K562 (cell line): ENCODE measurements around the gene BEX3. TPM values are rescaled to one million over a fixed set of nuclear protein-coding genes. Genes with fewer than 3 reads are reported as not detected.

Source experiments
- BRCA1 ChIP-seq, 2 experiments: fragments of 450-650 bp in 1 of 2; sonication (generic) in 1 of 2; formaldehyde crosslinking in 1 of 2; IDR thresholded peaks; 2 replicates each; pipeline versions ENCODE4 v1.5.0 to v1.6.1; 2017 to 2020; ENCODE audit warnings: mild to moderate bottlenecking in 1 of 2, missing genetic modification reagents in 1 of 2
- E2F6 ChIP-seq, 2 experiments: IDR thresholded peaks; 2 replicates each; pipeline ENCODE4 v1.6.1; 2011; ENCODE audit warnings: borderline replicate concordance in 1 of 2, control low read depth in 1 of 2, low read depth in 1 of 2, low read length in 1 of 2, mild to moderate bottlenecking in 1 of 2, mixed read lengths in 1 of 2, moderate library complexity in 1 of 2; ENCODE audit not compliant: insufficient read depth in 1 of 2, insufficient read length in 1 of 2, poor library complexity in 1 of 2, severe bottlenecking in 1 of 2; ENCODE audit errors: extremely low read depth in 1 of 2
- POLR2G ChIP-seq: fragments of 200-400 bp; formaldehyde crosslinking; IDR thresholded peaks from 2 replicates; pipeline ENCODE4 v1.6.1; 2017; ENCODE audit warnings: low read depth, mild to moderate bottlenecking, antibody characterized with exemption, low read length, moderate library complexity
- POLR3A ChIP-seq: IDR thresholded peaks from 2 replicates; pipeline ENCODE4 v1.6.1; 2011; ENCODE audit warnings: borderline replicate concordance, mild to moderate bottlenecking, moderate library complexity; ENCODE audit not compliant: insufficient read length, insufficient read depth; ENCODE audit errors: extremely low read depth
- RBFOX2 ChIP-seq: fragments of 200-400 bp; formaldehyde crosslinking; IDR thresholded peaks from 2 replicates; pipeline ENCODE4 v1.6.1; 2017; ENCODE audit warnings: low read depth, mild to moderate bottlenecking, low read length, moderate library complexity
- TBP ChIP-seq: optimal IDR thresholded peaks from 2 replicates; pipeline ENCODE3; 2011; ENCODE audit warnings: low read depth, low read length, improper control_type of control experiment
- polyA plus RNA-seq, 8 experiments: library from polyadenylated mRNA; depleted of rRNA in 4 of 8; stranded (reverse) in 5 of 8; unstranded in 3 of 8; fragments of >200 nt; fragmentation: Nextera tagmentation in 2 of 8; fragmentation: Illumina TruSeq in 1 of 8; extraction: Ambion mirVana in 2 of 8; extraction: Trizol in 1 of 8; gene quantifications; 2 replicates each; pipeline versions ENCODE4 v1.2.1 to v1.2.3, GENCODE V29; 2011 to 2014; ENCODE audit warnings: inconsistent platforms in 1 of 8, missing spikeins in 1 of 8
- total RNA-seq, 7 experiments: library from RNA; depleted of rRNA in 6 of 7; stranded (reverse); fragments of >200 nt in 6 of 7; fragmentation: Illumina TruSeq in 2 of 7; extraction: Trizol in 2 of 7; gene quantifications; 2 replicates each; pipeline versions ENCODE4 v1.2.1 to v1.2.3, GENCODE V29; 2011 to 2021; ENCODE audit warnings: low replicate concordance in 1 of 7
- TF ChIP-seq, protein P1 (sequence below): fragments of 450-650 bp; IDR thresholded peaks from 2 replicates; pipeline ENCODE4 v1.6.1; 2016
- TF ChIP-seq, protein P2 (sequence below): fragments of 250-450 bp; sonication (Bioruptor Pico); IDR thresholded peaks from 2 replicates; pipeline ENCODE4 v1.5.1; 2021; ENCODE audit warnings: mild to moderate bottlenecking
- TF ChIP-seq, protein P3 (sequence below): sonication (generic); formaldehyde crosslinking; IDR thresholded peaks from 2 replicates; pipeline ENCODE4 v1.9.0; 2022; ENCODE audit warnings: mild to moderate bottlenecking, missing genetic modification reagents

Gene BEX3
- total and polyA plus RNA-seq, 9 of the 15 experiments (the other 6 are each of a cell fraction or from before 2014, with no cell fraction given) = 0.21 to 0.47 TPM; not detected in 7

DNA sequence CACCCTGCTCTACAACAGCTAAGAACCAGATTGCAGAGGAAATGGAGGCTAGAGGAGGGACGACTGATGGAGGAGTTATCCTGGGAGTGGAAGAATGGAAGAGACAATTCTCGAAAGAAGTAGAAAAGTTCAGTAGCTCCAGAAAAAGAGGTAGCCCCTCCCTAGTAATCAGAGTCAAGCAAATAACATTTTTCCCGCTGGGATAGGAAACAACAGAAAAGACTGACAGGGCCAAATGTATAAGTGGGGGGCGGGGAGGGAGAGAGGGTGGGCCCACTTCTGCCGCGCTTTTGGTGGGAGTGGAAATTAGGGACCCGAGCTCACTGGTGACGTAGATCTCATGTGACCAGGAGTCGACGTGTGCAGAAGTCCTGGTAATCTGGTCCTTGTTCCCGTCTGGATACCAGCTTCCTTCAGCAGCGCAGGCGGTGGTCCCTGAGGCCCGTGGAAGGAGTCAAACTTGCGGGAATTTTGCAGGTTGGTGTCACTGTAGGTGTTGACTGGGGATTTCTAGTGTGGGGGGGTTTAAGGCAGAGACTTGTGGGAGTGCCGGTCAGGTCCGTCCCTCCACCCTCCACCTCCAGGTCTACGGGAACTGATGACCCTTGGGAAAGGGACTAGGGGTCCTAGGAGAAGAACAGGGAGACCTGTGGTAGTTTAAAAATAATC, 20.1 kb upstream of the BEX3 start, which contains the start of gene TCEAL9 (continued):
- TF ChIP-seq, protein P1, sequence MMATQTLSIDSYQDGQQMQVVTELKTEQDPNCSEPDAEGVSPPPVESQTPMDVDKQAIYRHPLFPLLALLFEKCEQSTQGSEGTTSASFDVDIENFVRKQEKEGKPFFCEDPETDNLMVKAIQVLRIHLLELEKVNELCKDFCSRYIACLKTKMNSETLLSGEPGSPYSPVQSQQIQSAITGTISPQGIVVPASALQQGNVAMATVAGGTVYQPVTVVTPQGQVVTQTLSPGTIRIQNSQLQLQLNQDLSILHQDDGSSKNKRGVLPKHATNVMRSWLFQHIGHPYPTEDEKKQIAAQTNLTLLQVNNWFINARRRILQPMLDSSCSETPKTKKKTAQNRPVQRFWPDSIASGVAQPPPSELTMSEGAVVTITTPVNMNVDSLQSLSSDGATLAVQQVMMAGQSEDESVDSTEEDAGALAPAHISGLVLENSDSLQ = peak; percentile 66
- TF ChIP-seq BRCA1 (IDR thresholded peaks at IDR 0.05) (no peak), BRCA1 (CRISPR knock-in tag; IDR thresholded peaks at IDR 0.05) (no peak), POLR2G (no peak), RBFOX2 (peak; percentile 49; the same call in 1 of the 2 replicates), E2F6 (IDR thresholded peaks at IDR 0.05; ENCODE audit: borderline replicate concordance in 1 of 2, extremely low read depth in 1 of 2, insufficient read depth in 1 of 2, insufficient read length in 1 of 2, low read depth in 1 of 2, low read length in 1 of 2, poor library complexity in 1 of 2, severe bottlenecking in 1 of 2) (peak; percentile 30 to 35), TBP (peak; percentile 32), POLR3A (no peak)
- TF ChIP-seq, protein P2, sequence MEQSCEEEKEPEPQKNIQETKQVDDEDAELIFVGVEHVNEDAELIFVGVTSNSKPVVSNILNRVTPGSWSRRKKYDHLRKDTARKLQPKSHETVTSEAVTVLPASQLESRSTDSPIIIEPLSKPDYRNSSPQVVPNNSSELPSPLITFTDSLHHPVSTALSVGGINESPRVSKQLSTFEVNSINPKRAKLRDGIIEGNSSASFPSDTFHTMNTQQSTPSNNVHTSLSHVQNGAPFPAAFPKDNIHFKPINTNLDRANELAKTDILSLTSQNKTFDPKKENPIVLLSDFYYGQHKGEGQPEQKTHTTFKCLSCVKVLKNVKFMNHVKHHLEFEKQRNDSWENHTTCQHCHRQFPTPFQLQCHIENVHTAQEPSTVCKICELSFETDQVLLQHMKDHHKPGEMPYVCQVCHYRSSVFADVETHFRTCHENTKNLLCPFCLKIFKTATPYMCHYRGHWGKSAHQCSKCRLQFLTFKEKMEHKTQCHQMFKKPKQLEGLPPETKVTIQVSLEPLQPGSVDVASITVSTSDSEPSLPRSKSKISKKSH (CRISPR knock-in tag) = no peak
- TF ChIP-seq, protein P3, sequence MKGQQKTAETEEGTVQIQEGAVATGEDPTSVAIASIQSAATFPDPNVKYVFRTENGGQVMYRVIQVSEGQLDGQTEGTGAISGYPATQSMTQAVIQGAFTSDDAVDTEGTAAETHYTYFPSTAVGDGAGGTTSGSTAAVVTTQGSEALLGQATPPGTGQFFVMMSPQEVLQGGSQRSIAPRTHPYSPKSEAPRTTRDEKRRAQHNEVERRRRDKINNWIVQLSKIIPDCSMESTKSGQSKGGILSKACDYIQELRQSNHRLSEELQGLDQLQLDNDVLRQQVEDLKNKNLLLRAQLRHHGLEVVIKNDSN (CRISPR knock-in tag) = peak; percentile 29; the same call in 1 of the 2 replicates
